ENCODE data around the gene PRRG4. TPM values are rescaled to one million over a fixed set of nuclear protein-coding genes. Genes with fewer than 3 reads are reported as not detected.
A peak's percentile ranks its signal among the peaks of the same experiment; 100 is the strongest.

The PRRG4 gene
- total and polyA plus RNA-seq, 2 donors (not counting 3 experiments of a cell fraction or from before 2014, with no cell fraction given), result 0.09 TPM; not detected in 1

GRCh38 chr11:32893343-32894148 is 63.8 kb downstream of the PRRG4 start:
- peak; percentile 50 for FAIRE-seq
- TF ChIP-seq POLR2AphosphoS5 (IDR thresholded peaks at IDR 0.05; ENCODE audit: insufficient read depth, low read depth, low read length) (no peak), CTCF (IDR thresholded peaks at IDR 0.05; ENCODE audit: extremely low read depth in 1 of 2, insufficient read depth in 1 of 2, low read depth in 1 of 2, low read length in 2 of 2) (peak; percentile 45 to 55)
- peak overlapping the region; percentile 99 for H3K4me2 ChIP-seq (ENCODE audit: insufficient read depth, low read length)
- TSS peak; percentile 46 for BruUV-seq (replicated peaks)
- peak; percentile 56 for DNase-seq (ENCODE audit: low read depth, low spot score)
- H3K27ac ChIP-seq (ENCODE audit: insufficient read depth, low read depth, low read length), result peak overlapping the region; percentile 89
- no peaks in the 10 kb centered on the region for H3K36me3 ChIP-seq (ENCODE audit: control insufficient read depth in 2 of 2, extremely low read depth in 1 of 2, insufficient read depth in 2 of 2, low read length in 2 of 2)
- no peaks in the 10 kb centered on the region for H3K27me3 ChIP-seq (ENCODE audit: control insufficient read depth in 2 of 2, insufficient read depth in 2 of 2, low read length in 2 of 2)
- no peaks in the 10 kb centered on the region for H3K9me1 ChIP-seq (replicated peaks; ENCODE audit: control insufficient read depth, extremely low read depth, insufficient read depth, low read length)
- H4K20me1 ChIP-seq (replicated peaks; ENCODE audit: control insufficient read depth, extremely low read depth, insufficient read depth, low read length), result no peaks in the 10 kb centered on the region
- ChIA-PET POLR2A (no interaction called here), CTCF (interaction anchor here (0.7 to 3.0 kb wide), 6 partner anchors 8 to 172 kb away, joined by 3 to 14 read pairs (median 6); no protein-coding TSS in a partner anchor)
- no peaks in the 10 kb centered on the region for H3K9me3 ChIP-seq (replicated peaks; ENCODE audit: control insufficient read depth, insufficient read depth, low read length)
- H3K79me2 ChIP-seq (ENCODE audit: control insufficient read depth, insufficient read depth, low read length), result peaks cover 50% of the 10 kb centered on the region
- H3K4me3 ChIP-seq (replicated peaks in 1 of 3; ENCODE audit: insufficient read depth in 1 of 3, low read depth in 1 of 3, low read length in 3 of 3), result peak overlapping the region; percentile 82 to 98 (median 93)
- dilution Hi-C loops (cut with MboI; ENCODE audit: extremely low pct_ligation_motif_present, low sequenced_read_pairs) (no loop called here), intact Hi-C loops (cut with micrococcal nuclease) (loop anchor here (1.0 to 10.0 kb wide), 4 partner anchors 146 to 809 kb away; partner anchors contain the start of genes C11orf91, EIF3M and TCP11L1)
- H3K9ac ChIP-seq (replicated peaks; ENCODE audit: extremely low read depth, insufficient read depth, low read length), result peak overlapping the region; percentile 95
- peak overlapping the region; percentile 74 for H2AFZ ChIP-seq (ENCODE audit: low read depth, low read length)
- peaks cover 13% of the 10 kb centered on the region for H3K4me1 ChIP-seq (ENCODE audit: control insufficient read depth, extremely low read depth, insufficient read depth, low read length)
